Measurements from ENCODE around the gene C1orf74.

The C1orf74 gene

DNA sequence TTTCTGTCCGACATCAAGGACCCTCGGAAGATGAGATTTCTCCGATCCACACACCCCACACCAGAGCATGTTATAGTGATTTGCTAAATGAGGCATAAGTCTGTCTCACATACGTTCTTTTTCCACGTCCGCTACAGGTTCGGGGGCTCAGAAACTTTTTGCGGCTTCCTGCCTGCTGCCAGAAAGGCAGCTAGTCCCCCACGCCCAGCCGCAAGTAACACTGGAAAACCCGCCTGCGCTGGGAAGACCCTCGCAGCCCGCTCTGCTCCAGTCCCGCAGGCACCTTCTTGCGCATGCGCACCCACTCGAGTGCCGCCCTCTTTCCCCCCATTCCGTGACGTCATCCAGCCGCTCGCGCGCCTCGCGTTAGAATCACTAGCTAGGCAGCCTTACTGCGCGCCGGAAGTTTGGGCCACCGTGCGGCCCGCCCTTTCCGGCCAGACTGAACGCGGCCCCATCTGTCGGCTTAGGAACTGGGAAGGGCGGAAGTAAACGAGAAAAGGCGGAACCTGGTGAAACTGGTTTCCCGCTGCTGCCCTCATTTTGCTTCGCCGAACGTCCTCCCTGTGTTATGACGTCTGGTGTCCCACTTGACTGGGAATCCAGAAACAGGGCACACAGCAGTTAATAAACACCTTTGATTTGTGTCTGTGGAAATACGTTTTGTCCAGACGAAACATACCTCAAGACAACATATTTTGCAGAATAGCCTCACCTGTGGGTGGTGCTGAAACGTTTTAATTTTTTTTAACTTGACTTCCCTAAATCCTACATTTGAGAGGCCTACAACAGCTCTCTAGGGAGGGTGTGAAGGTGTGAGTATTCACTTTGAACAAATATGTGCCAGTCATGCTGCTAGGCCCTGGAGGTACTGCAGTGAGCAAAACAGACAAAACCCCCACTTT, at the start of gene C1orf74:
Gene C1orf74, minus strand, starts transcription at position 295 of the 905 bp plus-strand sequence. CDS start 925 bp downstream, outside the sequence.
- Mint-ChIP-seq H3K27me3 (ENCODE audit: low read depth) (peaks cover 3% of the 10 kb centered on the region), H3K9me3 (no peaks in the 10 kb centered on the region), H3K4me1 (ENCODE audit: low read depth) (peaks cover 54% of the 10 kb centered on the region), H3K27ac (peak within 1 kb of the TSS; percentile 90), H3K36me3 (ENCODE audit: low read depth) (peaks cover 25% of the 10 kb centered on the region), H3K4me3 (peak within 1 kb of the TSS; percentile 88)

- no peak overlapping the region for H3K27ac Mint-ChIP-seq
- H3K36me3 Mint-ChIP-seq (ENCODE audit: low read depth), result peaks cover 41% of the 10 kb centered on the region
- peaks cover 37% of the 10 kb centered on the region for H3K4me1 Mint-ChIP-seq (ENCODE audit: low read depth)
- no peaks in the 10 kb centered on the region for H3K9me3 Mint-ChIP-seq
- H3K4me3 Mint-ChIP-seq, result no peak overlapping the region
- no peaks in the 10 kb centered on the region for H3K27me3 Mint-ChIP-seq (ENCODE audit: low read depth)
These were observed 47.3 kb upstream of the C1orf74 start for GRCh38 chr1:209831615-209832014.

GRCh38 chr1:209830722-209831121, 46.4 kb upstream of the C1orf74 start:
- H3K4me1 Mint-ChIP-seq (ENCODE audit: low read depth), result peaks cover 34% of the 10 kb centered on the region
- no peak overlapping the region for H3K4me3 Mint-ChIP-seq
- H3K27ac Mint-ChIP-seq, result no peak overlapping the region
- H3K27me3 Mint-ChIP-seq (ENCODE audit: low read depth), result no peaks in the 10 kb centered on the region
- H3K36me3 Mint-ChIP-seq (ENCODE audit: low read depth), result peaks cover 37% of the 10 kb centered on the region
- H3K9me3 Mint-ChIP-seq, result no peaks in the 10 kb centered on the region

- Mint-ChIP-seq H3K4me1 (ENCODE audit: low read depth) (peaks cover 32% of the 10 kb centered on the region), H3K4me3 (peak overlapping the region; percentile 80), H3K9me3 (no peaks in the 10 kb centered on the region), H3K27me3 (ENCODE audit: low read depth) (no peaks in the 10 kb centered on the region), H3K36me3 (ENCODE audit: low read depth) (peaks cover 29% of the 10 kb centered on the region), H3K27ac (no peak overlapping the region)
These were observed 45.4 kb upstream of the C1orf74 start for GRCh38 chr1:209829716-209830115.

DNA sequence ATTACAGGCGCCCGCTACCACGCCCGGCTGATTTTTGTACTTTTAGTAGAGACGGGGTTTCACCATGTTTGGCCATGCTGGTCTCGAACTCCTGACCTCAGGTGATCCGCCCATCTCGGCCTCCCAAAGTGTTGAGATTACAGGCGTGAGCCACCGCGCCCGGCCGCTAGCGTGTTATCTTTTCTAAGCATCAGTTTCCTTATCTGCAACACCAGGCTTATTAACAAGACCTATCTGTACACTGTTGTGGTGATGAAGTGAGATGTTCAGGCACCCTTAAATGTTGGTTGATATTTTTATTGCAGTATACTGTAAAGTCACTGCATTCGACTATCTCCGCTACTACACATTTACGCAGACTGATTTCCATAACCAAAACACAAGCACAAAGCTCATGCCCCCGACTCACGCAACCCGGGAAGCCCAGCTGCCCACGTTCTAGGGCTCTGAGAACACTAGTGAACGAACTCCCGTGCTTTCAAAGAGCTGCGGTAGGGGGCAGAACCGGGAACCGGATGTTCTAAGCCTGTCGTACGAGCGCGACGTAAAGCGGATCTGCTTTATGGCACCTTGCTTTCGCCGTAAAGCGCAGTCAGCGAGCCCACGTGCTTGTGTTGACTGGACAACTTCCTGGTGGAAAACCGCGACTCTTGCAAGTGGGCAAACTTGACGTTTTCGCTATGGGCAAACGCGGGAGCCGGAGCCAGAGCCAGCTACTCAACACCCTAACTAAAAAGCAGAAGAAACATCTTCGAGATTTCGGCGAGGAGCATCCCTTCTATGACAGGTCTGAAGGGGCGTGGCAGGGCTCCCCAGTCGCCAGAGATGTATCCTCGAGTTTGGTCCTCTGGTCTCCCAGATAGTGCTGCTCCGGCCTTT, 43.3 kb upstream of the C1orf74 start, which contains the start of gene UTP25:
Gene UTP25, plus strand, starts transcription at position 589 of the 879 bp plus-strand sequence. Its CDS starts 92 bp downstream, at position 681.
- peaks cover 11% of the 10 kb centered on the region for H3K27me3 Mint-ChIP-seq (ENCODE audit: low read depth)
- H3K36me3 Mint-ChIP-seq (ENCODE audit: low read depth), result peaks cover 12% of the 10 kb centered on the region
- H3K9me3 Mint-ChIP-seq, result no peaks in the 10 kb centered on the region
- peak within 1 kb of the TSS; percentile 94 for H3K4me3 Mint-ChIP-seq
- H3K27ac Mint-ChIP-seq, result peak within 1 kb of the TSS; percentile 87
- peaks cover 38% of the 10 kb centered on the region for H3K4me1 Mint-ChIP-seq (ENCODE audit: low read depth)

DNA sequence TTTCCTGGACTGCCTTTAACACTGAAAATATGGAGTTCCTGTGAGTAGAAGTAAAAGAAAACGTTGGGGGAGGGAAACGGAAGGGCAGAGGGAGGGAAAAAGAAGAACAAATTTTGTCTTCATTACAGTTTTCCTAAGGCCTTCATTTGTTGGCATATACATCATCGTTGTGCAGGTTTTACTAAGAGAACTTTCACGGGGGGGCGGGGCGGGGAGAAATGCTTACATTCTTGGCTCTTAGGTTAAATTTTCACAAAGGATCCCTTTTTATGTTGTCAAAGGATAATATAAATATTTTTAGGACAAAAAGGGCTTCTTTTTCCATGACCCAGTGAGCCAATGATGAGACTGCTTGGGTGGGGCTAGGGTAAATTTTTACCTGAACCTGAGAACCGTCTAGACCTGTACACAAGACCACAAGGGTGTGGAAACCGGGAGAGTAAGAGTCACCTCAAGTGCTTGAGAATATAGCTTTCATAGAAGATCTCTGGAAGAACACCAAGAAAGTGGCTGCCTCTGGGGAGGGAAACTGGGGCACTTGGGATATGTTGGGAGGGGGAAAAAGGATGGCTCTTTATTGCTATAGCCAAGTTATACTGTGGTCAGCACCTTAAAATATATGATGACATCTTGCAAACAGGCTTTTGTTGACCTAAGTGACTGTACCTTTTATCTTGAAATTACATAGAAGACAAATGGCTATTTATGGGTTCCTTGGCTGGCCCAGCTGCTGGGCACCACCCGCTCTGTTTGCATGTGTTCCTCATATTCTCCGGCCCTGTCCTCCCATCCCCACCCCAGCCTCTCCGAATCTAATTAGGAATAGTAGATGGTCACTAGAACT, 41.5 kb upstream of the C1orf74 start:
- H3K27ac Mint-ChIP-seq, result no peak overlapping the region
- peaks cover 22% of the 10 kb centered on the region for H3K27me3 Mint-ChIP-seq (ENCODE audit: low read depth)
- H3K36me3 Mint-ChIP-seq (ENCODE audit: low read depth), result peaks cover 4% of the 10 kb centered on the region
- peaks cover 34% of the 10 kb centered on the region for H3K4me1 Mint-ChIP-seq (ENCODE audit: low read depth)
- H3K4me3 Mint-ChIP-seq, result no peak overlapping the region
- H3K9me3 Mint-ChIP-seq, result no peaks in the 10 kb centered on the region

DNA sequence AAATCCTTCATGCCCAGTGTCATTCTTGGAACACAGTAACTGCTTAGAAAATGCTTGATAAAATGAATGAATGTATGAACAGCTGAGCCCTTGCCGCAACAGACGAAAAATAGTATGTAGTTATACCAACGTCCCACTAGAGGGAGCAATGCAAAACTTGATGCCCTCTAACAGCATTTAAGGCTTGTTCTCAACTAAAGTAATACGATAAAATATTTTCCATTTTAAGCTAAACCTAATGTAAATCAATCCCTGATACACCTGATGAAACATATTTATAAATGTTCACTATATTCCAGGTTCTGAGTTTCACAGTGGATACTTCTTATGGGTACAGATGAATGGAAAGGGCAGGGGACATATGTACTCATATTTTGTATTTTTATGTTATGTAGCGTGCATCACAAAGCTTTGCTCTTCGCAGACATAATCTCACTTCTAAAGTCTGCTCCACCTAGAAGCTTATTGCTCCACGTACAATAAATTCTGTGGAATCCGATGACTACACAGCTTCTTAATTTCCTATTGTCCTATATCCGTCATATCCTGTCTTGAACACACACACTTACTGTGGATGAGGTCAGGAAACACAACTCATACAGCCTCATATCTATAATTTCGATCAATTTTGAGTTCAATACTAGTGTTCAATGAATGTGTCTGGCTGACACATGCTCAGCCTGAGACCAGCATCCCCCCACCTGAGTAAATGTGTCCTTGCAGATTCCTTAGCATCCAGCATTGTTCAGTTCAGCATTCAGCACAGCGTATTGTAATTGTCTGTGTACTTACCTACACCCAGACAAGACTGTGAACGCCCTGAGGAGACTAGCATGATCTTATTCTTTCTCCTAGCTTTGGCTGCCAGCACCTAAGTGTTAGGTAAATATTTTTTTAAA, 39.0 kb upstream of the C1orf74 start:
- peaks cover 41% of the 10 kb centered on the region for H3K27me3 Mint-ChIP-seq (ENCODE audit: low read depth)
- peaks cover 18% of the 10 kb centered on the region for H3K4me1 Mint-ChIP-seq (ENCODE audit: low read depth)
- H3K9me3 Mint-ChIP-seq, result no peaks in the 10 kb centered on the region
- H3K36me3 Mint-ChIP-seq (ENCODE audit: low read depth), result no peaks in the 10 kb centered on the region
- H3K27ac Mint-ChIP-seq, result no peak overlapping the region
- H3K4me3 Mint-ChIP-seq, result no peak overlapping the region

DNA sequence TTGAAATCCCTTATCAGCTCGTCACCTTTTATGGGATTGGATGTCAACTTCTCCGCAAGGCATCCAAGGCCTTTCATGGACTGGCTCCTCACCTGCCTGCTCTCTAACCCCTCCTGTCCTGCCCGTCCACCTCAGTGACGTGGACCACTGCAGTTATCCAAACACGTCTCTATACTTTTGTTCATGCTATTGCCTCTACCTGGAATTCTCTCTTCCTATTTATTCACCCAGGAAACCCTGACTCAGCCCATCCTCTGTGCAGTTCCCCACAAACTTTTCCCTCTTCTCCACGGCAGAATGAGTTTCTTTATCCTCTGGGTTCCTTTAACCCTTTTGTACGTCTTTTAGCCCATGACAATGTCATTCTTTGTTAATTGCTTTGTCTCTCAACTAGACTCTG, 38.3 kb upstream of the C1orf74 start:
- Mint-ChIP-seq H3K9me3 (no peaks in the 10 kb centered on the region), H3K36me3 (ENCODE audit: low read depth) (no peaks in the 10 kb centered on the region), H3K4me1 (ENCODE audit: low read depth) (peaks cover 18% of the 10 kb centered on the region), H3K4me3 (no peak overlapping the region), H3K27me3 (ENCODE audit: low read depth) (peaks cover 41% of the 10 kb centered on the region), H3K27ac (no peak overlapping the region)

DNA sequence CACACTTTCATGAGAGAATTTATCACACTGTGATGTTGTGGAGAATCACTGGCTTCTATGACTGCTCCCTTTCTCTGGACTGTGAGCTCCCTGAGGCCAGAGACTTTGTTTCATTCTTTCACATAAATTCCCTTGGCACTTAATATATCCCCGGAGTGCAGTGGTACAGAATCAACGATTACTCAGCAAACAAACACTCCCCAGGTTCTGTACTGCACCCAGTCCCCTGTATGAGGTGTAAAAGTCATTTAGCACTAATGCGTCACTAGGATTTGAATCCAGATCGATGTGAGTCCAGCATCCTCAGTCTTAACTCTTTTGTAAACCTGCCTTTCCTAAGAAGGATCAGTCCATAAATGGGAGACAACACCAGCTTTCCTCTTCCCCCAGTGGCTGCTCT, 36.6 kb upstream of the C1orf74 start:
- H3K4me3 Mint-ChIP-seq, result no peak overlapping the region
- no peaks in the 10 kb centered on the region for H3K9me3 Mint-ChIP-seq
- H3K4me1 Mint-ChIP-seq (ENCODE audit: low read depth), result peaks cover 14% of the 10 kb centered on the region
- no peak overlapping the region for H3K27ac Mint-ChIP-seq
- no peaks in the 10 kb centered on the region for H3K36me3 Mint-ChIP-seq (ENCODE audit: low read depth)
- peaks cover 41% of the 10 kb centered on the region for H3K27me3 Mint-ChIP-seq (ENCODE audit: low read depth)

GRCh38 chr1:209819058-209819457, 34.7 kb upstream of the C1orf74 start:
- no peak overlapping the region for H3K27ac Mint-ChIP-seq
- H3K9me3 Mint-ChIP-seq, result no peaks in the 10 kb centered on the region
- no peak overlapping the region for H3K4me3 Mint-ChIP-seq
- H3K4me1 Mint-ChIP-seq (ENCODE audit: low read depth), result peaks cover 16% of the 10 kb centered on the region
- H3K36me3 Mint-ChIP-seq (ENCODE audit: low read depth), result no peaks in the 10 kb centered on the region
- H3K27me3 Mint-ChIP-seq (ENCODE audit: low read depth), result peaks cover 41% of the 10 kb centered on the region

DNA sequence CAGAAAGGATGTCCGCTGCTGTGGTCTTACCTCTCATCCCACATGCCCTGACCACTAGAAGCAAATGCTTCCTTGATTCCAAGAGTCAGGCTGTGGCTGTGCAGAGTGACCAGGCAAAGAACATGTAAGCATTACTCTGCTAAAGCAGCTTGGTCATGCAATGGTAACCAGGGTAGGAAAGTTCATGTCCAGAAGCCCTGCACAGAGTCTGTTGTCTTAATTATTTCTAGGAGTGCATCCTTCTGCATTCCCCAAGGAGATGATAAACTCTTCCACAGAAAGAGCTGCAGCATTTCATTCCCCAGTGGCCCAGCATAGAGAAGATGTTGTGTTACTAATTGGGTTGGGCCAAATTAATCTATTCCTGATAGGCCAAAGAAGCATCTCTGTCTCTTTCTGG, 33.3 kb upstream of the C1orf74 start:
- H3K27ac Mint-ChIP-seq, result no peak overlapping the region
- H3K9me3 Mint-ChIP-seq, result no peaks in the 10 kb centered on the region
- peaks cover 31% of the 10 kb centered on the region for H3K27me3 Mint-ChIP-seq (ENCODE audit: low read depth)
- no peaks in the 10 kb centered on the region for H3K36me3 Mint-ChIP-seq (ENCODE audit: low read depth)
- H3K4me1 Mint-ChIP-seq (ENCODE audit: low read depth), result peaks cover 6% of the 10 kb centered on the region
- H3K4me3 Mint-ChIP-seq, result no peak overlapping the region

- H3K4me3 Mint-ChIP-seq, result no peak overlapping the region
- H3K4me1 Mint-ChIP-seq (ENCODE audit: low read depth), result peaks cover 5% of the 10 kb centered on the region
- no peaks in the 10 kb centered on the region for H3K9me3 Mint-ChIP-seq
These were observed 32.6 kb upstream of the C1orf74 start for GRCh38 chr1:209816923-209817322.

DNA sequence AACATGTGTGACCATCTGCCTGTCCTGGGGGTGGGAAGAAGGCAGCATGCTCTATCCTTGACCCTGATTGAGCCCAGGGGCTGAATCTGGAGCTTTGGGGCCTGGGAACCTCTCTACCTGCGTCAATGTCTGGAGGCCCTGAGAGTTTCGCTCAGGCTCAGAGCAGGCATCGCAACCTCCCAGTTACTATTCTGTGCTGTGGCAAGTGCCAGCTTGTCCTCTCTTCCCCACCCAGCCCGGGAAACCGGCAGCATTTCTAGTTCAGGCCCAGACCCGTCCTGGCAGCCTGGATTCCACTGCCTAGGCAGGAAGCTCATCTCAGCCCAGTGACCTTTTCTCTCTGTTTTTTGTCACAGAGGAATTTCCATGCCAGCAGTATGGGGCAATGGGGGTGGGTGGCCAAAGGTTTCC, 31.6 kb upstream of the C1orf74 start:
- H3K27me3 Mint-ChIP-seq (ENCODE audit: low read depth), result peaks cover 20% of the 10 kb centered on the region
- no peak overlapping the region for H3K4me3 Mint-ChIP-seq
- H3K27ac Mint-ChIP-seq, result no peak overlapping the region
- H3K9me3 Mint-ChIP-seq, result no peaks in the 10 kb centered on the region
- H3K36me3 Mint-ChIP-seq (ENCODE audit: low read depth), result no peaks in the 10 kb centered on the region
- peaks cover 5% of the 10 kb centered on the region for H3K4me1 Mint-ChIP-seq (ENCODE audit: low read depth)

More at GRCh38 chr1:209816923-209817322, 32.6 kb upstream of the C1orf74 start:
- H3K27me3 Mint-ChIP-seq (ENCODE audit: low read depth), result peaks cover 27% of the 10 kb centered on the region
- H3K36me3 Mint-ChIP-seq (ENCODE audit: low read depth), result no peaks in the 10 kb centered on the region
- H3K27ac Mint-ChIP-seq, result no peak overlapping the region

Data from T-helper 1 cell treated with Interleukin-12 subunit alpha and Interleukin-12 subunit beta and Interleukin-4 antibody, amounts not matched to agents 30 μg/mL and 1 μg/mL, for 36 hours (primary cell).